NCI-H82 treated with DMSO at 0.1 percent for 48 hours (cell line): ENCODE measurements around the gene GNAT1.
A peak's percentile ranks its signal among the peaks of the same experiment; 100 is the strongest.
"Not testable (repeated sequence)": the region's sequence is repeated elsewhere in the genome, so short reads cannot be mapped to it uniquely, and the experiment has no call there.

Experiments
- DNase-seq: peaks from one replicate; lab custom pipeline; 2025; ENCODE audit not compliant: unreplicated experiment; lab: John Stamatoyannopoulos, UW

The GNAT1 gene

GRCh38 chr3:50237754-50238548, 46.5 kb downstream of the GNAT1 start:
- no peak for DNase-seq

GRCh38 chr3:50238549-50239026, 47.2 kb downstream of the GNAT1 start:
- no peak for DNase-seq

DNA sequence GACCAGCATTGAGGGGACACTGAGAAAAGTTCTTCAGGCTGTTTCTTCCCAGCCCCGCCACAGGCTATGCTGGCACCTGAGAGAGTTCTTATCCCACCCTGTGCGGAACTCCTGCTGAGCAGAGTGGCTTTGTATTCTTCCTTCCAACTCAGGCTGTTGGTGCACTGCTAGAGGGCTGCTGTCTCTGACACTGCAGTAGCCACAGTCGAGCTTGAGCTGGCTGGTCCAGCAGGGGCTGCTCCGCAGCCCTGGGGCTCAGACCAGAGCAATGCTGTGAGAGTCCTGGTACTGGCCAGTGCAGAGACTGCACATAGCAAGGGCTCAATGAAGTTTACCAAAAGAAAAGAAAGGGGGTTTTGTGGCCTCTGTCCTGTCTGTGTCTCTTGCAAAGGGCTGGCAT, 48.2 kb downstream of the GNAT1 start:
- DNase-seq: no peak

DNA sequence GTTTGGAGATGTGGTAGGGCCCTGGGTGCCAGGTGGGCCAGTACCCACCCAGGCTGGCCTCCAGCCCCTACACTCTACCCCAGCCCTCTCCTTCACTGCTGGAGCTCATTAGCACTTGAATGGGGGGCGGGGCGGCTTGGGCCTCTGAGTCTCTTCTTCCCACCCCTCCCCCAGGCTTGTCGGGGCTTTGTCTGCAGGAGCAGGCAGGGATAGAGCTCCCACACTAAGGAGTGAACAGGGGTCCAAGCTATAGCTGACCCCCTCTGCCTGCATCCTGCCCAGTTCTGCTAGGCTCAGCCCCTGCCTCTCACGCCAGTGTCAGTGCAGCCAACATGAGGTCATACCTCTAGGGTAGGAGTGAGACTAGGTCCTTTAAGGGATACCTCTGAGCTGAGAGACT, 49.8 kb downstream of the GNAT1 start:
- DNase-seq: peak; percentile 15

- DNase-seq: no peak
Observed at GRCh38 chr3:50241713-50242380, 50.4 kb downstream of the GNAT1 start.

- DNase-seq: no peak
Observed at GRCh38 chr3:50242381-50242770, 51.0 kb downstream of the GNAT1 start.

- no peak for DNase-seq
Observed at GRCh38 chr3:50242851-50243542, 51.6 kb downstream of the GNAT1 start.

DNA sequence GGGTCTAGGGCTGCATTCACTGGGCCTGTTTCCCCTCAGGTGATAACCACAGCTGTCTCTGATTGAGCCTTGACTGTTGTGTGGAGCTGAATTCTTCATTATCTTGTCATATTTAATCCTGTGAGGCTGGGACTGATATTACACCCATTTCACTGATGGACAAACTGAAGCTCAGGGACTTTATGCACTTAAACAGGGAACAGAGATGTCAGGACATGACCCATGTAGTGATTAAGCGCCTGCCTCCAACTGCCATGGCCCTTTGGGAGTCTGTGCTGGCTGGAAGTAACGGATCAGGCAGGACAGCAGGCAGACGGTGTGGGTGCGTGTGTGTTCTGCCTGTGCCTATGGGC, 52.1 kb downstream of the GNAT1 start:
- DNase-seq: no peak

DNA sequence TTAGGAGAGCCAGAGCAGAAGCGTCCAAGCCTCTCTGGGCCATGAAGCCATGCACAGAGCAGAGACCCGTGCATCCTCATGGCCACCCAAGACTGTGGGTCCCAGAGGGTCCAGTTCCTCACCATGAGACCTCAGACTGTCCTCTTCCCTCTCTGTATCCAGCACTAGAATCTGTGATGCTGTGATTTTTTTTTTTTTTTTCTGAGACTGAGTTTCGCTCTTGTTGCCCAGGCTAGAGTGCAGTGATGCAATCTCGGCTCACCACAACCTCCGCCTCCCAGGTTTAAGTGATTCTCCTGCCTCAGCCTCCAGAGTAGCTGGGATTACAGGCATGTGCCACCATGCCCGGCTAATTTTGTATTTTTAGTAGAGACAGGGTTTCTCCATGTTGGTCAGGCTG, 53.4 kb downstream of the GNAT1 start:
- DNase-seq: not testable (repeated sequence)

DNA sequence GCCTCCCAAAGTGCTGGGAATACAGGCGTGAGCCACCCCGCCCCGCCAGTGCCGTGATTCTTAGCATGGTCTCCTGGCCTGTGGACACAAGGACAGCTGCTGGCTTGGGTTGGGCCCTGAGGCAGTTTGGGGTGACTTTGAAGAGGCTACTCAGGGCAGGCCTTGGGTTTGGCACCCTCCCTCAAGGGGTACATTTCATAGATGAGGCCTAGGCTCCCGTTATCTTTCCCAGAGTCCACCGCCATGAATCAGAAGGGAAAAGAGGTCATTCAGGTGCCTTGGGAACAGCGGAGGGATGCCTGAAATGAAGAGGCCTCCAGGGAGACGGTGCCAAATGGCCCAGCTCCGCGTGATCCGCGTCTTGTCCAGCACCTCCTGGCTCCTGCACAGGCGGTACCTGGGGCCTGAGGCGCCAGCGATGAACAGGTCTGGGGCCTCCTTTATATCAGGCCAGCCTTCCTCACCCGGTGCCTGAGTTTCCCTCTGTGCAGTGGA, 53.9 kb downstream of the GNAT1 start:
- no peak for DNase-seq

- peak; percentile 47 for DNase-seq
Observed at GRCh38 chr3:50245831-50246516, 54.6 kb downstream of the GNAT1 start.

DNA sequence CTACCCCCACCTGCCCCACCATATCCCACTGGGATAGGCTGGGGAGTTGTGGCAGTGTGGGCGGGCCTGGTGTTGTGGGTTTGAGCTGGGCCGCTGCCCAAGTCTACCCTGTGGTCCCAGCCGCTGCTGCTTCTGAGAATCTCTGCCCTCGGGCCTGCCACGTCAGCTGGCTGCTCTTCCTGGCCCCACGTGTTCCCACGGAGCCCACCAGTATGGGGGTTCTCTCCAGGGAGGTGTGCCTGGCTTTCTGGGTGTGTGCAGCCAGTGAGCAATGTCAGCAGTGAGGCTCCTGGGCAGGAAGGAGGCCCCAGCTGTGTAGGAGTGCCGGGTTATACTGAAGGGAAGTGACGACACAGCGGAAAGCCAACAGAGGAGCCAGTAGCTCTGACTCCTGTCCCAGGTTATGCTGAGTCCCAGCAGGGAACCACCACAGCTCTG, 55.1 kb downstream of the GNAT1 start:
- DNase-seq: no peak
